A549 (cell line): Measurements from ENCODE around the gene APOL3.

Experiments
- CHD4 ChIP-seq: fragments of 200-600 bp; sonication (generic); IDR thresholded peaks from 2 replicates; pipeline ENCODE4 v1.6.1; 2016; ENCODE audit warnings: antibody characterized with exemption, mild to moderate bottlenecking, borderline replicate concordance
- CTCF ChIP-seq: fragments of >200 bp; sonication (Bioruptor Twin); formaldehyde crosslinking; IDR thresholded peaks from 3 replicates; pipeline ENCODE4 v1.5.1; 2016
- EP300 ChIP-seq, 2 experiments: fragments of >200 bp; sonication (Bioruptor Twin); formaldehyde crosslinking; IDR thresholded peaks; 2 replicates in 1 of 2; 3 replicates in 1 of 2; pipeline ENCODE4 v1.6.1; 2016 to 2017
- JUN ChIP-seq, 2 experiments: fragments of >200 bp; sonication (Bioruptor Twin); formaldehyde crosslinking; IDR thresholded peaks; 2 replicates in 1 of 2; 3 replicates in 1 of 2; pipeline ENCODE4 v1.6.1; 2016 to 2017
- MAX ChIP-seq: IDR thresholded peaks from 2 replicates; pipeline ENCODE4 v1.6.1; 2012
- MAZ ChIP-seq: fragments of 150-350 bp; IDR thresholded peaks from 2 replicates; pipeline ENCODE4 v1.6.1; 2014; ENCODE audit warnings: antibody characterized with exemption, low read depth, low read length, borderline replicate concordance
- NR3C1 ChIP-seq: fragments of >200 bp; sonication (Bioruptor Twin); formaldehyde crosslinking; IDR thresholded peaks from 3 replicates; pipeline ENCODE4 v1.6.1; 2017
- POLR2A ChIP-seq: IDR thresholded peaks from 2 replicates; pipeline ENCODE4 v1.6.1; 2012; ENCODE audit warnings: mild to moderate bottlenecking, low read length
- RAD21 ChIP-seq, 2 experiments: fragments of >200 bp in 1 of 2; sonication (Bioruptor Twin) in 1 of 2; formaldehyde crosslinking in 1 of 2; IDR thresholded peaks in 1 of 2; conservative IDR thresholded peaks in 1 of 2; 2 replicates in 1 of 2; 3 replicates in 1 of 2; pipeline ENCODE4 v1.6.1; 2012 to 2018; ENCODE audit warnings: inconsistent platforms in 1 of 2

- no peak for TF ChIP-seq CHD4
- TF ChIP-seq CTCF = no peak
- no peak for TF ChIP-seq POLR2A
- TF ChIP-seq RAD21 (conservative IDR thresholded peaks at IDR 0.05 in 1 of 2, IDR thresholded peaks at IDR 0.05 in 1 of 2) = no peak
- TF ChIP-seq JUN (IDR thresholded peaks at IDR 0.05) = no peak
- no peak for TF ChIP-seq MAX
- no peak for TF ChIP-seq MAZ
- TF ChIP-seq NR3C1 = no peak
- no peak for TF ChIP-seq EP300 (IDR thresholded peaks at IDR 0.05)
Measured at GRCh38 chr22:36129071-36129470, 31.5 kb downstream of the APOL3 start.
